ENCODE results near the gene MAST4. TPM values are rescaled to one million over a fixed set of nuclear protein-coding genes. Genes with fewer than 3 reads are reported as not detected.
A peak's percentile ranks its signal among the peaks of the same experiment; 100 is the strongest.
"Not testable (repeated sequence)": the region's sequence is repeated elsewhere in the genome, so short reads cannot be mapped to it uniquely, and the experiment has no call there.

The MAST4 gene
- polyA plus RNA-seq, 12 donors: 9.6 to 89.4 (median 14.1) TPM

GRCh38 chr5:67160272-67160671 is 564.1 kb downstream of the MAST4 start:
- no peak for DNase-seq

GRCh38 chr5:67160985-67161384 is 564.8 kb downstream of the MAST4 start:
- DNase-seq: no peak

GRCh38 chr5:67161767-67162166 is 565.6 kb downstream of the MAST4 start:
- no peak for DNase-seq

GRCh38 chr5:67163231-67163756 is 567.1 kb downstream of the MAST4 start:
- no peak for DNase-seq

- no peak for DNase-seq
These were observed 567.8 kb downstream of the MAST4 start for GRCh38 chr5:67163863-67164595.

- DNase-seq: no peak
These were observed 568.8 kb downstream of the MAST4 start for GRCh38 chr5:67164856-67165525.

GRCh38 chr5:67165526-67166459 is 569.6 kb downstream of the MAST4 start:
- peak; percentile 87 for DNase-seq

GRCh38 chr5:67166460-67167285 is 570.5 kb downstream of the MAST4 start:
- DNase-seq: no peak

- DNase-seq: no peak
These were observed 571.9 kb downstream of the MAST4 start for GRCh38 chr5:67168069-67168468.

- DNase-seq: no peak
These were observed 574.6 kb downstream of the MAST4 start for GRCh38 chr5:67170767-67171166.

GRCh38 chr5:67173351-67173750 is 577.2 kb downstream of the MAST4 start:
- DNase-seq: not testable (repeated sequence)

GRCh38 chr5:67173959-67174358 is 577.8 kb downstream of the MAST4 start:
- no peak for DNase-seq

- DNase-seq: no peak
These were observed 580.7 kb downstream of the MAST4 start for GRCh38 chr5:67176936-67177335.

GRCh38 chr5:67178085-67178484 is 581.9 kb downstream of the MAST4 start:
- DNase-seq: no peak

- no peak for DNase-seq
These were observed 582.8 kb downstream of the MAST4 start for GRCh38 chr5:67178966-67179365.

GRCh38 chr5:67179697-67180361 is 583.6 kb downstream of the MAST4 start:
- DNase-seq: no peak

- DNase-seq: no peak
These were observed 585.5 kb downstream of the MAST4 start for GRCh38 chr5:67181648-67182221.

GRCh38 chr5:67182301-67182790 is 586.2 kb downstream of the MAST4 start:
- DNase-seq: no peak

GRCh38 chr5:67183859-67184258 is 587.7 kb downstream of the MAST4 start:
- DNase-seq: no peak

Measured in muscle of arm (tissue), 12 donors.